Endothelial cell of umbilical vein (primary cell): Measurements from ENCODE around the gene LRRC4B. TPM values are rescaled to one million over a fixed set of nuclear protein-coding genes. Genes with fewer than 3 reads are reported as not detected.

Source experiments
- BruUV-seq: library from RNA; stranded (reverse); fragments of 400-500 nt; replicated peaks from 2 replicates; lab custom pipeline; 2021; lab: Mats Ljungman, UMichigan
- CTCF ChIA-PET: fragments of 300-600, 350-600 bp; sonication (Branson Sonifier 250); formaldehyde crosslinking; loops from one replicate; lab custom pipeline; 2021; ENCODE audit warnings: antibody characterized with exemption, inconsistent platforms; lab: Charles Lee
- POLR2A ChIA-PET: fragments of 300-600, 350-600 bp; sonication (Branson Sonifier 250); formaldehyde crosslinking; loops from one replicate; lab custom pipeline; 2021; ENCODE audit warnings: antibody characterized with exemption, inconsistent platforms; lab: Charles Lee
- DNase-seq: peaks from one replicate; pipeline ENCODE4 v3.0.0-alpha.2; 2011; ENCODE audit warnings: low read depth, low spot score
- FAIRE-seq: peaks from 2 replicates; lab custom pipeline; 2011; peaks lifted over from hg19 to GRCh38; lab: Jason Lieb, UNC
- H2AFZ ChIP-seq: 2 replicates; pipeline ENCODE4 v1.6.0; 2012; ENCODE audit warnings: low read depth, low read length, control low read depth, inconsistent platforms
- H3K27ac ChIP-seq: 2 replicates; pipeline ENCODE4 v1.5.1; 2011; ENCODE audit warnings: low read depth, mild to moderate bottlenecking, control low read depth, low read length, moderate library complexity; ENCODE audit not compliant: insufficient read depth
- H3K27me3 ChIP-seq, 2 experiments: 2 replicates each; pipeline versions ENCODE4 v1.6.0 to v1.6.1; 2011; ENCODE audit warnings: low read length in 2 of 2, mixed read lengths in 1 of 2; ENCODE audit not compliant: control insufficient read depth in 2 of 2, insufficient read depth in 2 of 2
- H3K36me3 ChIP-seq, 2 experiments: 2 replicates in 1 of 2; 3 replicates in 1 of 2; pipeline ENCODE4 v1.5.1; 2011; ENCODE audit warnings: low read length in 2 of 2, mild to moderate bottlenecking in 1 of 2, moderate library complexity in 1 of 2; ENCODE audit not compliant: control insufficient read depth in 2 of 2, insufficient read depth in 2 of 2; ENCODE audit errors: extremely low read depth in 1 of 2
- H3K4me1 ChIP-seq: 3 replicates; pipeline ENCODE4 v1.5.1; 2011; ENCODE audit warnings: mild to moderate bottlenecking, low read length; ENCODE audit not compliant: control insufficient read depth, insufficient read depth; ENCODE audit errors: extremely low read depth
- H3K4me2 ChIP-seq: 2 replicates; pipeline ENCODE4 v1.6.1; 2011; ENCODE audit warnings: low read length, control low read depth, mixed read lengths; ENCODE audit not compliant: insufficient read depth
- H3K4me3 ChIP-seq, 3 experiments: fragments of 200-600 bp in 1 of 3; sonication (generic), shearing (Covaris generic) in 1 of 3; replicated peaks in 1 of 3; 2 replicates each; pipeline ENCODE4 v1.5.1; 2011 to 2016; ENCODE audit warnings: control low read depth in 3 of 3, low read length in 3 of 3, mild to moderate bottlenecking in 2 of 3, inconsistent platforms in 1 of 3, low read depth in 1 of 3, moderate library complexity in 1 of 3; ENCODE audit not compliant: insufficient read depth in 1 of 3
- H3K79me2 ChIP-seq: 2 replicates; pipeline ENCODE4 v1.6.0; 2012; ENCODE audit warnings: low read length, inconsistent platforms; ENCODE audit not compliant: control insufficient read depth, insufficient read depth
- H3K9ac ChIP-seq: replicated peaks from 2 replicates; pipeline ENCODE3; 2011; ENCODE audit warnings: low read length, control low read depth; ENCODE audit not compliant: insufficient read depth; ENCODE audit errors: extremely low read depth
- H3K9me1 ChIP-seq: replicated peaks from 3 replicates; pipeline ENCODE4 v1.6.0; 2011; ENCODE audit warnings: mild to moderate bottlenecking, low read length; ENCODE audit not compliant: control insufficient read depth, insufficient read depth; ENCODE audit errors: extremely low read depth
- H3K9me3 ChIP-seq: replicated peaks from 2 replicates; pipeline ENCODE4 v1.5.1; 2012; ENCODE audit warnings: low read length, inconsistent platforms; ENCODE audit not compliant: control insufficient read depth, insufficient read depth
- H4K20me1 ChIP-seq: replicated peaks from 2 replicates; pipeline ENCODE3; 2011; ENCODE audit warnings: mild to moderate bottlenecking, low read length; ENCODE audit not compliant: control insufficient read depth, insufficient read depth; ENCODE audit errors: extremely low read depth
- EZH2 ChIP-seq: IDR thresholded peaks from 2 replicates; pipeline ENCODE4 v1.6.1; 2012; ENCODE audit warnings: borderline replicate concordance, low read depth, mild to moderate bottlenecking, moderate library complexity, low read length, inconsistent platforms; ENCODE audit not compliant: severe bottlenecking
- FOS ChIP-seq: IDR thresholded peaks from 2 replicates; pipeline ENCODE4 v1.6.1; 2011; ENCODE audit warnings: mild to moderate bottlenecking, low read length, moderate library complexity, borderline replicate concordance; ENCODE audit not compliant: insufficient read depth
- GATA2 ChIP-seq: IDR thresholded peaks from 2 replicates; pipeline ENCODE4 v1.7.0; 2011; ENCODE audit warnings: low read depth, mild to moderate bottlenecking, moderate library complexity, mixed read lengths, low read length; ENCODE audit not compliant: insufficient read length, insufficient read depth
- JUN ChIP-seq: IDR thresholded peaks from 2 replicates; pipeline ENCODE4 v1.6.1; 2011; ENCODE audit warnings: borderline replicate concordance, low read depth; ENCODE audit not compliant: insufficient read length, insufficient read depth
- MYC ChIP-seq: IDR thresholded peaks from one replicate; pipeline ENCODE4 v1.6.1; 2011; ENCODE audit warnings: mild to moderate bottlenecking, low read depth, low read length
- POLR2A ChIP-seq: IDR thresholded peaks from 2 replicates; pipeline ENCODE4 v1.6.1; 2012; ENCODE audit warnings: low read depth, mild to moderate bottlenecking, control low read depth, low read length
- POLR2AphosphoS5 ChIP-seq: IDR thresholded peaks from 2 replicates; pipeline ENCODE4 v1.6.1; 2012; ENCODE audit warnings: low read depth, mild to moderate bottlenecking, control low read depth, low read length, moderate library complexity; ENCODE audit not compliant: insufficient read depth
- dilution Hi-C: fragments of 300-500 bp; cut with MboI; formaldehyde crosslinking; loops from one replicate; pipeline ENCODE4 v1.15.0; 2019; ENCODE audit warnings: low sequenced_read_pairs; ENCODE audit not compliant: extremely low pct_ligation_motif_present
- intact Hi-C: fragments of 100-400 bp; cut with micrococcal nuclease; formaldehyde crosslinking; loops from one replicate; pipeline ENCODE4 v1.10.0; 2022
- polyA plus RNA-seq, 4 experiments: library from polyadenylated mRNA; depleted of rRNA in 3 of 4; stranded (reverse) in 3 of 4; unstranded in 1 of 4; fragments of >200 nt; gene quantifications; 2 replicates each; pipeline versions ENCODE4 v1.2.1 to v1.2.3, GENCODE V29; 2011 to 2012; ENCODE audit warnings: missing spikeins in 1 of 4
- total RNA-seq: library from RNA; stranded (reverse); gene quantifications from 2 replicates; pipeline ENCODE4 v1.2.3, GENCODE V29; 2021
- TF ChIP-seq, protein P1 (sequence below), 2 donors: IDR thresholded peaks; 1 replicate in 1 of 2; 2 replicates in 1 of 2; pipeline ENCODE4 v1.5.1; 2011; ENCODE audit warnings: low read length in 2 of 2, mild to moderate bottlenecking in 2 of 2, moderate library complexity in 2 of 2, control low read depth in 1 of 2, inconsistent platforms in 1 of 2, low read depth in 1 of 2; ENCODE audit not compliant: insufficient read depth in 1 of 2; ENCODE audit errors: extremely low read depth in 1 of 2
- TF ChIP-seq, protein P2 (sequence below): IDR thresholded peaks from 2 replicates; pipeline ENCODE4 v1.6.1; 2011; ENCODE audit not compliant: insufficient read depth, insufficient read length

Gene LRRC4B
- total and polyA plus RNA-seq, 2 donors (not counting 3 experiments of a cell fraction or from before 2014, with no cell fraction given), result 0.08 TPM; not detected in 1

DNA sequence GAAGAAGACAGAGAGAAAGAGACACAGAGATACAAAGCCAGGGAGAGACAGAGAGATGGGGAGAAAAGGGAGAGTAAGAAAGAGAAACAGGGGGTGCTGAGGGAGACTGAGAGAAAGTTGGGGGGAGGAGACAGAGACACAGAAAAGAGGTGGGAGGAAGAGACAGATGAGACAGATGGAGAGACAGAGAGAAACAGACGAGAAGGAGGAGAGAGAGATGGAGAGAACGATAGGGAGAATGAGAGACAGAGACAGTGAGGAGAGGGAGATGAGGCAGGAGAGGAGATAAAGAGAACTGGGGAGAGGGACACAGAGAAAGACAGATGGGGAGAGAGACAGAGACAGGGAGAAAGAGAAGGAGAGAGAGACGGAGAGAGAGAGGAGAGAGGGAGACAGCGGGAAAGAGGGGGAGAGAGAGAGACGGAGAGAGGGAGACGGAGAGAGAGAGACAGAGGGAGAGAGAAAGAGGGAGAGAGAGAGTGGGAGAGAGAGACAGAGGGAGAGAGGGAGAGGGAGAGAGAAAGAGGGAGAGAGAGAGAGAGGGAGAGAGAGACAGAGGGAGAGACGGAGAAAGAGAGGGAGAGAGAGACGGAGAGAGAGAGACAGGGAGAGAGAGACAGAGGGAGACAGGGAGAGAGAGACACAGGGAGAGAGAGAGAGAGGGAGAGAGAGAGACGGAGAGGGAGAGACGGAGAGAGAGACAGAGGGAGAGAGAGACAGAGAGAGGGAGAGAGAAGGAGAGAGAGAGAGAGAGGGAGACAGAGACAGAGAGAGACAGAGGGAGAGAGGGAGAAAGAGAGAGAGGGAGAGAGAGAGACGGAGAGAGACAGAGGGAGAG is 69.8 kb downstream of the LRRC4B start:
- Histone ChIP-seq H3K27ac (no peak overlapping the region), H3K9me1 (no peaks in the 10 kb centered on the region), H3K36me3 (no peaks in the 10 kb centered on the region), H3K4me1 (no peaks in the 10 kb centered on the region), H3K9ac (no peak overlapping the region), H3K27me3 (no peaks in the 10 kb centered on the region), H3K79me2 (no peaks in the 10 kb centered on the region), H3K4me3 (no peak overlapping the region), H2AFZ (no peak overlapping the region), H4K20me1 (no peaks in the 10 kb centered on the region), H3K4me2 (no peak overlapping the region), H3K9me3 (no peaks in the 10 kb centered on the region)
- ChIA-PET CTCF (no interaction called here), POLR2A (no interaction called here)
- dilution Hi-C loops (no loop called here), intact Hi-C loops (no loop called here)
- BruUV-seq, result no TSS peak
- DNase-seq, result no peak
- TF ChIP-seq, protein P1, sequence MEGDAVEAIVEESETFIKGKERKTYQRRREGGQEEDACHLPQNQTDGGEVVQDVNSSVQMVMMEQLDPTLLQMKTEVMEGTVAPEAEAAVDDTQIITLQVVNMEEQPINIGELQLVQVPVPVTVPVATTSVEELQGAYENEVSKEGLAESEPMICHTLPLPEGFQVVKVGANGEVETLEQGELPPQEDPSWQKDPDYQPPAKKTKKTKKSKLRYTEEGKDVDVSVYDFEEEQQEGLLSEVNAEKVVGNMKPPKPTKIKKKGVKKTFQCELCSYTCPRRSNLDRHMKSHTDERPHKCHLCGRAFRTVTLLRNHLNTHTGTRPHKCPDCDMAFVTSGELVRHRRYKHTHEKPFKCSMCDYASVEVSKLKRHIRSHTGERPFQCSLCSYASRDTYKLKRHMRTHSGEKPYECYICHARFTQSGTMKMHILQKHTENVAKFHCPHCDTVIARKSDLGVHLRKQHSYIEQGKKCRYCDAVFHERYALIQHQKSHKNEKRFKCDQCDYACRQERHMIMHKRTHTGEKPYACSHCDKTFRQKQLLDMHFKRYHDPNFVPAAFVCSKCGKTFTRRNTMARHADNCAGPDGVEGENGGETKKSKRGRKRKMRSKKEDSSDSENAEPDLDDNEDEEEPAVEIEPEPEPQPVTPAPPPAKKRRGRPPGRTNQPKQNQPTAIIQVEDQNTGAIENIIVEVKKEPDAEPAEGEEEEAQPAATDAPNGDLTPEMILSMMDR (IDR thresholded peaks at IDR 0.05; ENCODE audit: extremely low read depth in 1 of 2, insufficient read depth in 1 of 2, low read depth in 1 of 2, low read length in 2 of 2), result no peak
- TF ChIP-seq EZH2, result no peak
- TF ChIP-seq POLR2A, result no peak
- no peak for TF ChIP-seq MYC
- TF ChIP-seq, protein P2, sequence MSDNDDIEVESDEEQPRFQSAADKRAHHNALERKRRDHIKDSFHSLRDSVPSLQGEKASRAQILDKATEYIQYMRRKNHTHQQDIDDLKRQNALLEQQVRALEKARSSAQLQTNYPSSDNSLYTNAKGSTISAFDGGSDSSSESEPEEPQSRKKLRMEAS, result no peak
- TF ChIP-seq FOS, result no peak
- TF ChIP-seq JUN, result no peak
- no peak for TF ChIP-seq POLR2AphosphoS5
- no peak for TF ChIP-seq GATA2
- FAIRE-seq, result no peak
